Keratinocyte (primary cell): ENCODE results near the gene COL8A1. TPM values are rescaled to one million over a fixed set of nuclear protein-coding genes. Genes with fewer than 3 reads are reported as not detected.

Experiments used
- DNase-seq: peaks from one replicate; pipeline ENCODE4 v3.0.0-alpha.2; 2011; ENCODE audit warnings: low read depth, missing footprints, low spot score
- FAIRE-seq: peaks from 2 replicates; lab custom pipeline; 2011; peaks lifted over from hg19 to GRCh38; lab: Jason Lieb, UNC
- H2AFZ ChIP-seq: 2 replicates; pipeline ENCODE4 v1.6.0; 2012; ENCODE audit warnings: low read length, control low read depth, inconsistent platforms; ENCODE audit not compliant: control insufficient read depth
- H3K27ac ChIP-seq: 2 replicates; pipeline ENCODE4 v1.5.1; 2011; ENCODE audit warnings: low read length; ENCODE audit not compliant: control insufficient read depth, insufficient read depth
- H3K27me3 ChIP-seq: 3 replicates; pipeline ENCODE4 v1.6.0; 2011; ENCODE audit warnings: low read length; ENCODE audit not compliant: control insufficient read depth, insufficient read depth; ENCODE audit errors: extremely low read depth
- H3K36me3 ChIP-seq, 2 experiments: 2 replicates in 1 of 2; 3 replicates in 1 of 2; pipeline ENCODE4 v1.5.1; 2011; ENCODE audit warnings: low read length in 2 of 2, mild to moderate bottlenecking in 1 of 2; ENCODE audit not compliant: control insufficient read depth in 2 of 2, insufficient read depth in 2 of 2; ENCODE audit errors: extremely low read depth in 1 of 2
- H3K4me1 ChIP-seq: 3 replicates; pipeline ENCODE4 v1.5.1; 2011; ENCODE audit warnings: low read length; ENCODE audit not compliant: control insufficient read depth, insufficient read depth; ENCODE audit errors: extremely low read depth
- H3K4me2 ChIP-seq: 3 replicates; pipeline ENCODE4 v1.6.0; 2011; ENCODE audit warnings: low read depth, low read length; ENCODE audit not compliant: control insufficient read depth, insufficient read depth; ENCODE audit errors: extremely low read depth
- H3K4me3 ChIP-seq, 3 experiments: fragments of 200-600 bp in 1 of 3; sonication (generic) in 1 of 3; 2 replicates in 2 of 3; 3 replicates in 1 of 3; pipeline ENCODE4 v1.5.1; 2011 to 2016; ENCODE audit warnings: low read length in 3 of 3, mild to moderate bottlenecking in 3 of 3, control low read depth in 2 of 3, inconsistent platforms in 1 of 3, low read depth in 1 of 3, mixed read lengths in 1 of 3, mixed run types in 1 of 3, moderate library complexity in 1 of 3; ENCODE audit not compliant: control insufficient read depth in 2 of 3, insufficient read depth in 2 of 3; ENCODE audit errors: extremely low read depth in 1 of 3
- H3K79me2 ChIP-seq: 2 replicates; pipeline ENCODE4 v1.6.0; 2012; ENCODE audit warnings: low read length; ENCODE audit not compliant: control insufficient read depth, insufficient read depth
- H3K9ac ChIP-seq: 3 replicates; pipeline ENCODE4 v1.6.0; 2011; ENCODE audit warnings: low read length; ENCODE audit not compliant: control insufficient read depth, insufficient read depth; ENCODE audit errors: extremely low read depth
- H3K9me1 ChIP-seq: 3 replicates; pipeline ENCODE4 v1.6.0; 2011; ENCODE audit warnings: low read length; ENCODE audit not compliant: control insufficient read depth, insufficient read depth; ENCODE audit errors: extremely low read depth
- H3K9me3 ChIP-seq: 2 replicates; pipeline ENCODE4 v1.5.1; 2012; ENCODE audit warnings: low read depth, low read length; ENCODE audit not compliant: control insufficient read depth
- H4K20me1 ChIP-seq: 3 replicates; pipeline ENCODE4 v1.6.0; 2011; ENCODE audit warnings: low read length; ENCODE audit not compliant: control insufficient read depth, insufficient read depth; ENCODE audit errors: extremely low read depth
- CTCF ChIP-seq, 3 experiments: IDR thresholded peaks in 1 of 3; conservative IDR thresholded peaks in 1 of 3; optimal IDR thresholded peaks in 1 of 3; 2 replicates in 2 of 3; 3 replicates in 1 of 3; pipeline versions ENCODE3 to v1.5.1; 2011; ENCODE audit warnings: low read length in 3 of 3, mild to moderate bottlenecking in 3 of 3, moderate library complexity in 2 of 3, control low read depth in 1 of 3, inconsistent platforms in 1 of 3; ENCODE audit not compliant: insufficient read depth in 2 of 3; ENCODE audit errors: extremely low read depth in 1 of 3
- EZH2 ChIP-seq: IDR thresholded peaks from one replicate; pipeline ENCODE4 v1.6.1; 2012; ENCODE audit warnings: inconsistent platforms, mild to moderate bottlenecking, low read length, moderate library complexity
- dilution Hi-C: fragments of 300-500 bp; cut with MboI; formaldehyde crosslinking; loops from one replicate; pipeline ENCODE4 v1.7.0; 2020; ENCODE audit warnings: low sequenced_read_pairs; ENCODE audit not compliant: extremely low pct_ligation_motif_present
- polyA plus RNA-seq, 5 experiments: library from polyadenylated mRNA; depleted of rRNA in 3 of 5; stranded (reverse) in 3 of 5; stranded (forward) in 1 of 5; unstranded in 1 of 5; fragments of >200 nt; gene quantifications; 1 replicate in 1 of 5; 2 replicates in 3 of 5; 3 replicates in 1 of 5; pipeline versions ENCODE4 v1.2.1 to v1.2.3, GENCODE V29; 2011 to 2012; ENCODE audit warnings: missing spikeins in 2 of 5, low read depth in 1 of 5, low replicate concordance in 1 of 5

COL8A1 gene
- polyA plus RNA-seq, 1 donor (not counting 4 experiments of a cell fraction or from before 2014, with no cell fraction given) = 102 TPM

GRCh38 chr3:99829844-99830243 lies 191.4 kb downstream of the COL8A1 start:
- FAIRE-seq = no peak
- dilution Hi-C loops = no loop called here
- H3K9me1 ChIP-seq = no peaks in the 10 kb centered on the region

GRCh38 chr3:99833617-99834205 lies 195.3 kb downstream of the COL8A1 start:
- no peak overlapping the region for H3K4me2 ChIP-seq
- no peaks in the 10 kb centered on the region for H3K36me3 ChIP-seq
- H3K9me3 ChIP-seq = no peaks in the 10 kb centered on the region
- no peaks in the 10 kb centered on the region for H3K27me3 ChIP-seq
- H3K9me1 ChIP-seq = no peaks in the 10 kb centered on the region
- DNase-seq = no peak
- dilution Hi-C loops = no loop called here
- no peak overlapping the region for H3K9ac ChIP-seq
- no peaks in the 10 kb centered on the region for H4K20me1 ChIP-seq
- no peak for FAIRE-seq
- no peak overlapping the region for H2AFZ ChIP-seq
- peaks cover 34% of the 10 kb centered on the region for H3K79me2 ChIP-seq
- H3K27ac ChIP-seq = no peak overlapping the region
- TF ChIP-seq EZH2 (no peak), CTCF (optimal IDR thresholded peaks at IDR 0.05 in 1 of 3, IDR thresholded peaks at IDR 0.05 in 1 of 3, conservative IDR thresholded peaks at IDR 0.05 in 1 of 3; ENCODE audit: extremely low read depth in 1 of 3, insufficient read depth in 2 of 3, low read length in 3 of 3) (no peak)
- no peak overlapping the region for H3K4me3 ChIP-seq
- H3K4me1 ChIP-seq = no peaks in the 10 kb centered on the region

More at GRCh38 chr3:99829844-99830243, 191.4 kb downstream of the COL8A1 start:
- Histone ChIP-seq H2AFZ (no peak overlapping the region), H3K79me2 (peaks cover 44% of the 10 kb centered on the region), H3K9me3 (no peaks in the 10 kb centered on the region), H3K36me3 (no peaks in the 10 kb centered on the region), H3K4me2 (no peak overlapping the region), H3K4me1 (peaks cover 8% of the 10 kb centered on the region), H4K20me1 (no peaks in the 10 kb centered on the region), H3K27me3 (no peaks in the 10 kb centered on the region), H3K27ac (no peak overlapping the region), H3K9ac (no peak overlapping the region), H3K4me3 (no peak overlapping the region)
- no peak for TF ChIP-seq EZH2
- no peak for TF ChIP-seq CTCF (optimal IDR thresholded peaks at IDR 0.05 in 1 of 3, IDR thresholded peaks at IDR 0.05 in 1 of 3, conservative IDR thresholded peaks at IDR 0.05 in 1 of 3; ENCODE audit: extremely low read depth in 1 of 3, insufficient read depth in 2 of 3, low read length in 3 of 3)
- no peak for DNase-seq
